ENCODE measurements around the gene DUSP12.

The DUSP12 gene

DNA sequence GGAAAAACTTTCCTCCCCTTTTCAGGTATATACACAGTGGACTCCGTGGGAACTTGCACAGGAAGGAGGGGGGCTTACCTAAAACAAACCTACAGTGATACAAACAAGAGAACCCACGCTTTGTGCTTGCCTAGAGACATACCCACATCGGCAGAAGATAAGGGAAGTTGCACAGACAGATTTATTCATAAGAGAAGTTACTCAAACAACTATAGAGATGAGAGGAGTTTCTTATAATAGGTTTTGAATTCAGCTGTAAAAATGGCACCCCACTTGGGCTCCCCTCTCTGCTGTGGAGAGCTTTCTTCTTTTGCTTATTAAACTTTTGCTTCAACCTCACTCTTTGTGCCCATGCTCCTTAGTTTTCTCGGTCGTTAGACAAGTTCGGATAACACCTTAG lies 1.8 kb upstream of the DUSP12 start:
- DNase-seq (ENCODE audit: low spot score) (no peak), ATAC-seq (ENCODE audit: low read depth) (no peak)
- Histone ChIP-seq H3K36me3 (ENCODE audit: low read depth) (peaks cover 19% of the 10 kb centered on the region), H3K4me3 (ENCODE audit: severe bottlenecking) (no peak overlapping the region), H3K9me3 (ENCODE audit: severe bottlenecking) (no peaks in the 10 kb centered on the region), H3K27me3 (ENCODE audit: insufficient read depth, poor library complexity, severe bottlenecking) (no peaks in the 10 kb centered on the region), H3K27ac (ENCODE audit: poor library complexity, severe bottlenecking) (no peak overlapping the region), H3K4me1 (ENCODE audit: insufficient read depth, poor library complexity, severe bottlenecking) (peaks cover 16% of the 10 kb centered on the region)
- TF ChIP-seq, protein P1, sequence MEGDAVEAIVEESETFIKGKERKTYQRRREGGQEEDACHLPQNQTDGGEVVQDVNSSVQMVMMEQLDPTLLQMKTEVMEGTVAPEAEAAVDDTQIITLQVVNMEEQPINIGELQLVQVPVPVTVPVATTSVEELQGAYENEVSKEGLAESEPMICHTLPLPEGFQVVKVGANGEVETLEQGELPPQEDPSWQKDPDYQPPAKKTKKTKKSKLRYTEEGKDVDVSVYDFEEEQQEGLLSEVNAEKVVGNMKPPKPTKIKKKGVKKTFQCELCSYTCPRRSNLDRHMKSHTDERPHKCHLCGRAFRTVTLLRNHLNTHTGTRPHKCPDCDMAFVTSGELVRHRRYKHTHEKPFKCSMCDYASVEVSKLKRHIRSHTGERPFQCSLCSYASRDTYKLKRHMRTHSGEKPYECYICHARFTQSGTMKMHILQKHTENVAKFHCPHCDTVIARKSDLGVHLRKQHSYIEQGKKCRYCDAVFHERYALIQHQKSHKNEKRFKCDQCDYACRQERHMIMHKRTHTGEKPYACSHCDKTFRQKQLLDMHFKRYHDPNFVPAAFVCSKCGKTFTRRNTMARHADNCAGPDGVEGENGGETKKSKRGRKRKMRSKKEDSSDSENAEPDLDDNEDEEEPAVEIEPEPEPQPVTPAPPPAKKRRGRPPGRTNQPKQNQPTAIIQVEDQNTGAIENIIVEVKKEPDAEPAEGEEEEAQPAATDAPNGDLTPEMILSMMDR (IDR thresholded peaks at IDR 0.05; ENCODE audit: poor library complexity, severe bottlenecking), result no peak

- TF ChIP-seq, protein P1 (IDR thresholded peaks at IDR 0.05; ENCODE audit: poor library complexity, severe bottlenecking), result peak; percentile 79
- Histone ChIP-seq H3K4me3 (ENCODE audit: severe bottlenecking) (no peak overlapping the region), H3K27me3 (ENCODE audit: insufficient read depth, poor library complexity, severe bottlenecking) (no peaks in the 10 kb centered on the region), H3K36me3 (ENCODE audit: low read depth) (peaks cover under 1% of the 10 kb centered on the region; the same call in 1 of the 2 replicates), H3K4me1 (ENCODE audit: insufficient read depth, poor library complexity, severe bottlenecking) (peaks cover 3% of the 10 kb centered on the region), H3K27ac (ENCODE audit: poor library complexity, severe bottlenecking) (no peak overlapping the region), H3K9me3 (ENCODE audit: severe bottlenecking) (no peaks in the 10 kb centered on the region)
- no peak for DNase-seq (ENCODE audit: low spot score)
- ATAC-seq (ENCODE audit: low read depth), result peak; percentile 48; the same call in 1 of the 3 replicates
Observed at GRCh38 chr1:161763522-161764098, 14.0 kb downstream of the DUSP12 start.

DNA sequence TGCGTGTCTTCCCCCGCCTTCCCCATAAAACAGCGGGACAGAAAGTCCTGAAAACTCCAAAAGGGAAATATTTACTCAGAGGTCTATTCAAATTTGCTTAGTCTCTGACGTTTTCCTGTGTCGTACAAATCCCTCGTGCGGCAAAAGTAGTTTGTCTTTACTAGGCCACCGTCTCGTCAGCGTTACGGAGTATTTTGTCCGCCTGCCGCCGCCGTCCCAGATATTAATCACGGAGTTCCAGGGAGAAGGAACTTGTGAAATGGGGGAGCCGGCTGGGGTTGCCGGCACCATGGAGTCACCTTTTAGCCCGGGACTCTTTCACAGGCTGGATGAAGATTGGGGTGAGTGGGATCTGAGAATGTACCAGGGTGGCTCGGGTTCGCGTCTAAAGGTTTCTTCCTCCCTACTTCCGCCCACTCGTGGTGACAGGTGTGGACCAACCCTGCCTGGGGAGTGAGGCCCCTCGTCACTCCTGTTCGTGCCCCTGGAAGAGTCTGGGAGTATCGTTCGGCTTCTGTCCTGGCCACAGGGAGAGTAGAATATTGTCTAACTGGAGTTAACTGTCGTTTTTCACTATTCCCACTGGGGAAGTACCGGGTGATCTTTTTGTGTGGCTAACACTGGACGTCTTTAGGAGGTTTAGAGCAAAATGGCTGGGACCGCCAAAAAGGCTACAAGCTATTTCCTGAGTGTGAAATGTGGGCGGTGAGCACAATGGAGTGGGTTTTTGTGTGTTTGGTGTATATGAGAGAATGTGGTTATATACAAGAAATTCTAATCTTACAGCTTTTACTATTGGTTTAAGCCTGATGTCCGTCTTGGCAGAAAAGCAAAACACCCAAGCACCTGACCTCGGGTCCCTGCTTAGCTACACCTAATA lies 16.8 kb downstream of the DUSP12 start, which contains the start of gene ATF6:
ATF6 (plus strand) TSS at position 219 of the 880 bp plus-strand sequence; CDS start at position 260, 41 bp downstream.
- peak; percentile 78 for DNase-seq (ENCODE audit: low spot score)
- Histone ChIP-seq H3K4me1 (ENCODE audit: insufficient read depth, poor library complexity, severe bottlenecking) (peaks cover 3% of the 10 kb centered on the region), H3K36me3 (ENCODE audit: low read depth) (no peaks in the 10 kb centered on the region), H3K27ac (ENCODE audit: poor library complexity, severe bottlenecking) (peak within 1 kb of the TSS; percentile 73), H3K27me3 (ENCODE audit: insufficient read depth, poor library complexity, severe bottlenecking) (no peaks in the 10 kb centered on the region), H3K9me3 (ENCODE audit: severe bottlenecking) (no peaks in the 10 kb centered on the region), H3K4me3 (ENCODE audit: severe bottlenecking) (peak within 1 kb of the TSS; percentile 58)
- peak; percentile 66 for ATAC-seq (ENCODE audit: low read depth)
- TF ChIP-seq, protein P1 (IDR thresholded peaks at IDR 0.05; ENCODE audit: poor library complexity, severe bottlenecking), result no peak

DNA sequence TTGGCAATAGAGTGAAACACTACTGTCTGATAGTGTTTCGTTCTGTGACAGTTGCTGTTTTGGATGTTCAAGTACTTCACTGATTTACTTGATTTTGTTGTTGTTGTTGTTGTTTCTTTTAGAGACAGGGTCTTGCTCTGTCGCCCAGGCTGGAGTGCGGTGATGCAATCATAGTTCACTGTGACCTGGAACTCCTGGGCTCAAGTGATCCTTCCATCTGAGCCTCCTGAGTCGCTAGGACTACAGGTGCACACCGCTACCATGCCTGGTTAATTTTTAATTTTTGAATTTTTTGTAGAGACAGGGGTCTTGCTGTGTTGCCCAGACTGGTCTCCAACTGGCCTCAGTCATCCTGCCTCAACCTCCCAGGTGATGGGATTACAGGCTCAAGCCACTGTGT lies 18.9 kb downstream of the DUSP12 start:
- DNase-seq (ENCODE audit: low spot score) (no peak), ATAC-seq (ENCODE audit: low read depth) (no peak)
- H3K36me3 ChIP-seq (ENCODE audit: low read depth), result no peaks in the 10 kb centered on the region; the same call in 1 of the 2 replicates
- no peaks in the 10 kb centered on the region for H3K9me3 ChIP-seq (ENCODE audit: severe bottlenecking)
- no peak overlapping the region for H3K4me3 ChIP-seq (ENCODE audit: severe bottlenecking)
- no peak overlapping the region for H3K27ac ChIP-seq (ENCODE audit: poor library complexity, severe bottlenecking)
- TF ChIP-seq, protein P1 (IDR thresholded peaks at IDR 0.05; ENCODE audit: poor library complexity, severe bottlenecking), result no peak
- H3K4me1 ChIP-seq (ENCODE audit: insufficient read depth, poor library complexity, severe bottlenecking), result peaks cover 3% of the 10 kb centered on the region
- H3K27me3 ChIP-seq (ENCODE audit: insufficient read depth, poor library complexity, severe bottlenecking), result no peaks in the 10 kb centered on the region

All from RWPE2 (cell line).